ENCODE data around the gene KRTAP2-3. TPM values are rescaled to one million over a fixed set of nuclear protein-coding genes. Genes with fewer than 3 reads are reported as not detected.

Gene KRTAP2-3
- total and polyA plus RNA-seq, 2 experiments from 2014 or later, result not detected

- TF ChIP-seq REST (IDR thresholded peaks at IDR 0.05; ENCODE audit: unreplicated experiment) (no peak), NANOG (IDR thresholded peaks at IDR 0.05; ENCODE audit: borderline replicate concordance) (peak; percentile 60; the same call in 1 of the 2 replicates)
These were observed 50.6 kb downstream of the KRTAP2-3 start (continued) for GRCh38 chr17:41009301-41009760.

Other genes with a start within 250 kb of the KRTAP2-3 start
Only the 30 nearest of the 38 such genes appear.
- gene KRT20, start 174.9 kb downstream of the KRTAP2-3 start, total RNA-seq (2014; rRNA removed; shearing (Covaris generic)), result not detected in 2 replicates
- not detected in 2 replicates for gene KRT20, start 174.9 kb downstream of the KRTAP2-3 start, polyA plus RNA-seq (2016; fragmentation: Nextera tagmentation; extraction: Ambion mirVana)
- gene KRT23, start 122.5 kb downstream of the KRTAP2-3 start, total RNA-seq (2014; rRNA removed; shearing (Covaris generic)), result not detected in 2 replicates
- gene KRT23, start 122.5 kb downstream of the KRTAP2-3 start, polyA plus RNA-seq (2016; fragmentation: Nextera tagmentation; extraction: Ambion mirVana), result not detected in 2 replicates
- not detected in 2 replicates for gene KRT39, start 93.2 kb downstream of the KRTAP2-3 start, total RNA-seq (2014; rRNA removed; shearing (Covaris generic))
- not detected in 2 replicates for gene KRT39, start 93.2 kb downstream of the KRTAP2-3 start, polyA plus RNA-seq (2016; fragmentation: Nextera tagmentation; extraction: Ambion mirVana)
- gene KRT40, start 75.8 kb downstream of the KRTAP2-3 start, total RNA-seq (2014; rRNA removed; shearing (Covaris generic)), result not detected in 2 replicates
- not detected in 2 replicates for gene KRT40, start 75.8 kb downstream of the KRTAP2-3 start, polyA plus RNA-seq (2016; fragmentation: Nextera tagmentation; extraction: Ambion mirVana)
- not detected in 2 replicates for gene KRTAP3-3, start 66.0 kb downstream of the KRTAP2-3 start, total RNA-seq (2014; rRNA removed; shearing (Covaris generic))
- not detected in 2 replicates for gene KRTAP3-3, start 66.0 kb downstream of the KRTAP2-3 start, polyA plus RNA-seq (2016; fragmentation: Nextera tagmentation; extraction: Ambion mirVana)
- not detected in 2 replicates for gene KRTAP3-2, start 60.2 kb downstream of the KRTAP2-3 start, total RNA-seq (2014; rRNA removed; shearing (Covaris generic))
- not detected in 2 replicates for gene KRTAP3-2, start 60.2 kb downstream of the KRTAP2-3 start, polyA plus RNA-seq (2016; fragmentation: Nextera tagmentation; extraction: Ambion mirVana)
- gene KRTAP3-1, start 51.0 kb downstream of the KRTAP2-3 start, total RNA-seq (2014; rRNA removed; shearing (Covaris generic)), result not detected in 2 replicates
- gene KRTAP3-1, start 51.0 kb downstream of the KRTAP2-3 start, polyA plus RNA-seq (2016; fragmentation: Nextera tagmentation; extraction: Ambion mirVana), result not detected in 2 replicates
- not detected in 2 replicates for gene KRTAP1-5, start 32.9 kb downstream of the KRTAP2-3 start, total RNA-seq (2014; rRNA removed; shearing (Covaris generic))
- gene KRTAP1-5, start 32.9 kb downstream of the KRTAP2-3 start, polyA plus RNA-seq (2016; fragmentation: Nextera tagmentation; extraction: Ambion mirVana), result not detected in 2 replicates
- gene KRTAP1-4, start 29.9 kb downstream of the KRTAP2-3 start, total RNA-seq (2014; rRNA removed; shearing (Covaris generic)), result not detected in 2 replicates
- gene KRTAP1-4, start 29.9 kb downstream of the KRTAP2-3 start, polyA plus RNA-seq (2016; fragmentation: Nextera tagmentation; extraction: Ambion mirVana), result not detected in 2 replicates
- gene KRTAP1-3, start 25.2 kb downstream of the KRTAP2-3 start, total RNA-seq (2014; rRNA removed; shearing (Covaris generic)), result not detected in 2 replicates
- gene KRTAP1-3, start 25.2 kb downstream of the KRTAP2-3 start, polyA plus RNA-seq (2016; fragmentation: Nextera tagmentation; extraction: Ambion mirVana), result not detected in 2 replicates
- not detected in 2 replicates for gene KRTAP1-1, start 18.7 kb downstream of the KRTAP2-3 start, total RNA-seq (2014; rRNA removed; shearing (Covaris generic))
- not detected in 2 replicates for gene KRTAP1-1, start 18.7 kb downstream of the KRTAP2-3 start, polyA plus RNA-seq (2016; fragmentation: Nextera tagmentation; extraction: Ambion mirVana)
- not detected in 2 replicates for gene KRTAP2-1, start 12.8 kb downstream of the KRTAP2-3 start, total RNA-seq (2014; rRNA removed; shearing (Covaris generic))
- gene KRTAP2-1, start 12.8 kb downstream of the KRTAP2-3 start, polyA plus RNA-seq (2016; fragmentation: Nextera tagmentation; extraction: Ambion mirVana), result not detected in 2 replicates
- gene KRTAP2-2, start 4.9 kb downstream of the KRTAP2-3 start, total RNA-seq (2014; rRNA removed; shearing (Covaris generic)), result not detected in 2 replicates
- gene KRTAP2-2, start 4.9 kb downstream of the KRTAP2-3 start, polyA plus RNA-seq (2016; fragmentation: Nextera tagmentation; extraction: Ambion mirVana), result not detected in 2 replicates
- gene KRTAP2-4, start 5.8 kb upstream of the KRTAP2-3 start, total RNA-seq (2014; rRNA removed; shearing (Covaris generic)), result not detected in 2 replicates
- gene KRTAP2-4, start 5.8 kb upstream of the KRTAP2-3 start, polyA plus RNA-seq (2016; fragmentation: Nextera tagmentation; extraction: Ambion mirVana), result not detected in 2 replicates
- gene KRTAP4-7, start 24.0 kb upstream of the KRTAP2-3 start, total RNA-seq (2014; rRNA removed; shearing (Covaris generic)), result not detected in 2 replicates
- gene KRTAP4-7, start 24.0 kb upstream of the KRTAP2-3 start, polyA plus RNA-seq (2016; fragmentation: Nextera tagmentation; extraction: Ambion mirVana), result not detected in 2 replicates
- not detected in 2 replicates for gene KRTAP4-8, start 38.0 kb upstream of the KRTAP2-3 start, total RNA-seq (2014; rRNA removed; shearing (Covaris generic))
- not detected in 2 replicates for gene KRTAP4-8, start 38.0 kb upstream of the KRTAP2-3 start, polyA plus RNA-seq (2016; fragmentation: Nextera tagmentation; extraction: Ambion mirVana)
- not detected in 2 replicates for gene KRTAP4-16, start 42.1 kb upstream of the KRTAP2-3 start, total RNA-seq (2014; rRNA removed; shearing (Covaris generic))
- gene KRTAP4-16, start 42.1 kb upstream of the KRTAP2-3 start, polyA plus RNA-seq (2016; fragmentation: Nextera tagmentation; extraction: Ambion mirVana), result not detected in 2 replicates
- gene KRTAP4-9, start 45.3 kb upstream of the KRTAP2-3 start, total RNA-seq (2014; rRNA removed; shearing (Covaris generic)), result not detected in 2 replicates
- gene KRTAP4-9, start 45.3 kb upstream of the KRTAP2-3 start, polyA plus RNA-seq (2016; fragmentation: Nextera tagmentation; extraction: Ambion mirVana), result not detected in 2 replicates
- gene KRTAP4-11, start 58.3 kb upstream of the KRTAP2-3 start, total RNA-seq (2014; rRNA removed; shearing (Covaris generic)), result not detected in 2 replicates
- not detected in 2 replicates for gene KRTAP4-11, start 58.3 kb upstream of the KRTAP2-3 start, polyA plus RNA-seq (2016; fragmentation: Nextera tagmentation; extraction: Ambion mirVana)
- not detected in 2 replicates for gene KRTAP4-12, start 64.1 kb upstream of the KRTAP2-3 start, total RNA-seq (2014; rRNA removed; shearing (Covaris generic))
- not detected in 2 replicates for gene KRTAP4-12, start 64.1 kb upstream of the KRTAP2-3 start, polyA plus RNA-seq (2016; fragmentation: Nextera tagmentation; extraction: Ambion mirVana)
- not detected in 2 replicates for gene KRTAP4-6, start 80.4 kb upstream of the KRTAP2-3 start, total RNA-seq (2014; rRNA removed; shearing (Covaris generic))
- gene KRTAP4-6, start 80.4 kb upstream of the KRTAP2-3 start, polyA plus RNA-seq (2016; fragmentation: Nextera tagmentation; extraction: Ambion mirVana), result not detected in 2 replicates
- gene KRTAP4-5, start 89.7 kb upstream of the KRTAP2-3 start, total RNA-seq (2014; rRNA removed; shearing (Covaris generic)), result not detected in 2 replicates
- not detected in 2 replicates for gene KRTAP4-5, start 89.7 kb upstream of the KRTAP2-3 start, polyA plus RNA-seq (2016; fragmentation: Nextera tagmentation; extraction: Ambion mirVana)
- not detected in 2 replicates for gene KRTAP4-4, start 100.6 kb upstream of the KRTAP2-3 start, total RNA-seq (2014; rRNA removed; shearing (Covaris generic))
- gene KRTAP4-4, start 100.6 kb upstream of the KRTAP2-3 start, polyA plus RNA-seq (2016; fragmentation: Nextera tagmentation; extraction: Ambion mirVana), result not detected in 2 replicates
- not detected in 2 replicates for gene KRTAP4-3, start 108.1 kb upstream of the KRTAP2-3 start, total RNA-seq (2014; rRNA removed; shearing (Covaris generic))
- not detected in 2 replicates for gene KRTAP4-3, start 108.1 kb upstream of the KRTAP2-3 start, polyA plus RNA-seq (2016; fragmentation: Nextera tagmentation; extraction: Ambion mirVana)
- not detected in 2 replicates for gene KRTAP4-2, start 118.1 kb upstream of the KRTAP2-3 start, total RNA-seq (2014; rRNA removed; shearing (Covaris generic))
- not detected in 2 replicates for gene KRTAP4-2, start 118.1 kb upstream of the KRTAP2-3 start, polyA plus RNA-seq (2016; fragmentation: Nextera tagmentation; extraction: Ambion mirVana)
- not detected in 2 replicates for gene KRTAP4-1, start 124.8 kb upstream of the KRTAP2-3 start, total RNA-seq (2014; rRNA removed; shearing (Covaris generic))
- not detected in 2 replicates for gene KRTAP4-1, start 124.8 kb upstream of the KRTAP2-3 start, polyA plus RNA-seq (2016; fragmentation: Nextera tagmentation; extraction: Ambion mirVana)
- gene KRTAP9-1, start 129.8 kb upstream of the KRTAP2-3 start, total RNA-seq (2014; rRNA removed; shearing (Covaris generic)), result not detected in 2 replicates
- gene KRTAP9-1, start 129.8 kb upstream of the KRTAP2-3 start, polyA plus RNA-seq (2016; fragmentation: Nextera tagmentation; extraction: Ambion mirVana), result not detected in 2 replicates
- not detected in 2 replicates for gene KRTAP9-2, start 166.5 kb upstream of the KRTAP2-3 start, total RNA-seq (2014; rRNA removed; shearing (Covaris generic))
- gene KRTAP9-2, start 166.5 kb upstream of the KRTAP2-3 start, polyA plus RNA-seq (2016; fragmentation: Nextera tagmentation; extraction: Ambion mirVana), result not detected in 2 replicates
- not detected in 2 replicates for gene KRTAP9-3, start 172.3 kb upstream of the KRTAP2-3 start, total RNA-seq (2014; rRNA removed; shearing (Covaris generic))
- not detected in 2 replicates for gene KRTAP9-3, start 172.3 kb upstream of the KRTAP2-3 start, polyA plus RNA-seq (2016; fragmentation: Nextera tagmentation; extraction: Ambion mirVana)
- gene KRTAP9-8, start 177.9 kb upstream of the KRTAP2-3 start, total RNA-seq (2014; rRNA removed; shearing (Covaris generic)), result not detected in 2 replicates
- gene KRTAP9-8, start 177.9 kb upstream of the KRTAP2-3 start, polyA plus RNA-seq (2016; fragmentation: Nextera tagmentation; extraction: Ambion mirVana), result not detected in 2 replicates

All from GM23338 (cell line).